ENCODE data around the gene MYL12A. TPM values are rescaled to one million over a fixed set of nuclear protein-coding genes. Genes with fewer than 3 reads are reported as not detected.

Gene MYL12A
- total and polyA plus RNA-seq, 2 of the 13 experiments (the other 11 are each of a cell fraction or from before 2014, with no cell fraction given) = 261 to 277 TPM

- DNase-seq (ENCODE audit: low spot score) (no peak), ATAC-seq (peak; percentile 65), FAIRE-seq (no peak)
- in situ Hi-C loops (cut with HindIII; ENCODE audit: extremely low pct_ligation_motif_present, low pct_unique_long_range_greater_than_20kb) (no loop called here), intact Hi-C loops (cut with micrococcal nuclease; ENCODE audit: unreplicated experiment) (loop anchor here (2.0 to 5.0 kb wide), 2 partner anchors 16 to 195 kb away; partner anchors contain the start of gene MYL12A)
- ChIA-PET POLR2A (interaction anchor here (0.7 to 1.8 kb wide), 7 partner anchors 9 to 402 kb away, joined by 3 to 18 read pairs (median 5); partner anchors contain the start of gene MYL12A), CTCF (ENCODE audit: low intra/inter-chr PET ratio, low total read pairs) (no interaction called here)
- Histone ChIP-seq H3K36me3 (replicated peaks in 1 of 2; ENCODE audit: control insufficient read depth in 1 of 2, insufficient read depth in 2 of 2, low read length in 2 of 2) (no peaks in the 10 kb centered on the region), H3K9ac (ENCODE audit: insufficient read depth, low read depth, low read length) (peak overlapping the region; percentile 99), H2AFZ (ENCODE audit: low read length) (no peak overlapping the region), H3K4me1 (ENCODE audit: insufficient read depth, low read length) (peaks cover 63% of the 10 kb centered on the region), H3K9me3 (ENCODE audit: low read length) (no peaks in the 10 kb centered on the region), H3K4me2 (ENCODE audit: low read depth, low read length) (peak overlapping the region; percentile 91), H3K79me2 (ENCODE audit: insufficient read depth, low read length) (peaks cover 60% of the 10 kb centered on the region), H3K27me3 (ENCODE audit: control insufficient read depth in 1 of 2, insufficient read depth in 2 of 2, low read length in 2 of 2) (no peaks in the 10 kb centered on the region; a peak in 2 of 5 replicates), H3K4me3 (replicated peaks in 1 of 3; ENCODE audit: insufficient read depth in 1 of 3, low read depth in 2 of 3, low read length in 3 of 3) (peak overlapping the region; percentile 90 to 96 (median 94)), H4K20me1 (ENCODE audit: insufficient read depth, low read length) (peaks cover 47% of the 10 kb centered on the region), H3K27ac (ENCODE audit: extremely low read length, insufficient read depth, low read length) (peak overlapping the region; percentile 96)
- WGBS (ENCODE audit: low lambda C conversion rate) = 0% methylated on average over 15 of the region's 69 CpGs
- BruUV-seq (replicated peaks) = no TSS peak
- TF ChIP-seq ZNF607 (CRISPR knock-in tag; IDR thresholded peaks at IDR 0.05; ENCODE audit: borderline replicate concordance) (peak; percentile 38; the same call in 1 of the 2 replicates), ZBTB38 (CRISPR knock-in tag; IDR thresholded peaks at IDR 0.05) (0 out of 2 replicates have a peak, but pooled peaks have one; percentile 46), RBFOX2 (IDR thresholded peaks at IDR 0.05; ENCODE audit: low read depth, low read length) (peak; percentile 80), RARG (CRISPR knock-in tag; IDR thresholded peaks at IDR 0.05; ENCODE audit: low read depth) (0 out of 2 replicates have a peak, but pooled peaks have one; percentile 28), ZNF354B (CRISPR knock-in tag; IDR thresholded peaks at IDR 0.05) (0 out of 2 replicates have a peak, but pooled peaks have one; percentile 31), AGO2 (optimal IDR thresholded peaks at IDR 0.05; ENCODE audit: low read depth, low read length) (peak; percentile 81), ZNF687 (CRISPR knock-in tag; IDR thresholded peaks at IDR 0.05) (peak; percentile 20; the same call in 1 of the 2 replicates), HNRNPK (IDR thresholded peaks at IDR 0.05; ENCODE audit: low read depth, low read length, poor library complexity, severe bottlenecking) (peak; percentile 43), ZNF644 (CRISPR knock-in tag; IDR thresholded peaks at IDR 0.05; ENCODE audit: low read depth) (no peak), ZSCAN21 (CRISPR knock-in tag; IDR thresholded peaks at IDR 0.05; ENCODE audit: borderline replicate concordance) (peak; percentile 36; the same call in 1 of the 2 replicates), JDP2 (CRISPR knock-in tag; IDR thresholded peaks at IDR 0.05; ENCODE audit: borderline replicate concordance) (no peak), SKI (IDR thresholded peaks at IDR 0.05; ENCODE audit: partially characterized antibody) (no peak), ZNF816 (CRISPR knock-in tag; IDR thresholded peaks at IDR 0.05; ENCODE audit: borderline replicate concordance) (peak; percentile 20; the same call in 1 of the 2 replicates), TARDBP (CRISPR knock-in tag; IDR thresholded peaks at IDR 0.05) (0 out of 2 replicates have a peak, but pooled peaks have one; percentile 9), SAP130 (CRISPR knock-in tag; IDR thresholded peaks at IDR 0.05; ENCODE audit: low read depth) (peak; percentile 14), MTF1 (CRISPR knock-in tag; IDR thresholded peaks at IDR 0.05) (no peak), ZNF430 (CRISPR knock-in tag; IDR thresholded peaks at IDR 0.05) (peak; percentile 16; the same call in 1 of the 2 replicates), CHD2 (IDR thresholded peaks at IDR 0.05; ENCODE audit: low read depth, low read length) (peak; percentile 84; the same call in 1 of the 2 replicates), ZFX (CRISPR knock-in tag; IDR thresholded peaks at IDR 0.05; ENCODE audit: low read depth) (0 out of 2 replicates have a peak, but pooled peaks have one; percentile 2)
These were observed 14.9 kb downstream of the MYL12A start for GRCh38 chr18:3262234-3263131.
